ENCODE measurements around the gene TLCD2. TPM values are rescaled to one million over a fixed set of nuclear protein-coding genes. Genes with fewer than 3 reads are reported as not detected.
"Not testable (repeated sequence)": the region's sequence is repeated elsewhere in the genome, so short reads cannot be mapped to it uniquely, and the experiment has no call there.

TLCD2 gene
- total RNA-seq, 1 experiment from 2014 or later = 1.2 TPM

- no peak for DNase-seq (ENCODE audit: low spot score)
- in situ Hi-C loops (cut with HindIII; ENCODE audit: low sequenced_read_pairs) = no loop called here
Observed at GRCh38 chr17:1705004-1705403, 5.2 kb downstream of the TLCD2 start.

GRCh38 chr17:1703063-1703462 lies 7.1 kb downstream of the TLCD2 start:
- in situ Hi-C loops (cut with HindIII; ENCODE audit: low sequenced_read_pairs) = no loop called here
- no peak for DNase-seq (ENCODE audit: low spot score)

GRCh38 chr17:1699891-1700290 lies 10.3 kb downstream of the TLCD2 start:
- DNase-seq (ENCODE audit: low spot score); in situ Hi-C loops (cut with HindIII; ENCODE audit: low sequenced_read_pairs): not testable (repeated sequence)

GRCh38 chr17:1697681-1698080 lies 12.5 kb downstream of the TLCD2 start:
- DNase-seq (ENCODE audit: low spot score) = no peak
- in situ Hi-C loops (cut with HindIII; ENCODE audit: low sequenced_read_pairs) = no loop called here

GRCh38 chr17:1695365-1695764 lies 14.8 kb downstream of the TLCD2 start:
- no peak for DNase-seq (ENCODE audit: low spot score)
- in situ Hi-C loops (cut with HindIII; ENCODE audit: low sequenced_read_pairs) = no loop called here

- DNase-seq (ENCODE audit: low spot score) = no peak
- in situ Hi-C loops (cut with HindIII; ENCODE audit: low sequenced_read_pairs) = no loop called here
Observed at GRCh38 chr17:1693339-1693738, 16.8 kb downstream of the TLCD2 start.

- in situ Hi-C loops (cut with HindIII; ENCODE audit: low sequenced_read_pairs) = no loop called here
- no peak for DNase-seq (ENCODE audit: low spot score)
Observed at GRCh38 chr17:1690544-1691221, 19.5 kb downstream of the TLCD2 start.

- DNase-seq (ENCODE audit: low spot score); in situ Hi-C loops (cut with HindIII; ENCODE audit: low sequenced_read_pairs): not testable (repeated sequence)
Observed at GRCh38 chr17:1688405-1688804, 21.8 kb downstream of the TLCD2 start.

- no peak for DNase-seq (ENCODE audit: low spot score)
- in situ Hi-C loops (cut with HindIII; ENCODE audit: low sequenced_read_pairs) = no loop called here
Observed at GRCh38 chr17:1686086-1686485, 24.1 kb downstream of the TLCD2 start.

- DNase-seq (ENCODE audit: low spot score) = peak; percentile 99
- in situ Hi-C loops (cut with HindIII; ENCODE audit: low sequenced_read_pairs) = no loop called here
Observed at GRCh38 chr17:1684378-1685189, 25.6 kb downstream of the TLCD2 start, which contains the start of gene PRPF8. Gene PRPF8, minus strand, starts transcription at chr17:1684867. Its CDS starts 296 bp downstream, at chr17:1684571.

GRCh38 chr17:1683459-1683858 lies 26.7 kb downstream of the TLCD2 start:
- DNase-seq (ENCODE audit: low spot score) = no peak
- in situ Hi-C loops (cut with HindIII; ENCODE audit: low sequenced_read_pairs) = no loop called here

GRCh38 chr17:1676401-1676800 lies 33.8 kb downstream of the TLCD2 start:
- DNase-seq (ENCODE audit: low spot score) = no peak
- in situ Hi-C loops (cut with HindIII; ENCODE audit: low sequenced_read_pairs) = no loop called here

- in situ Hi-C loops (cut with HindIII; ENCODE audit: low sequenced_read_pairs) = no loop called here
- DNase-seq (ENCODE audit: low spot score) = peak; percentile 70
Observed at GRCh38 chr17:1673041-1673785, 37.0 kb downstream of the TLCD2 start.

- DNase-seq (ENCODE audit: low spot score); in situ Hi-C loops (cut with HindIII; ENCODE audit: low sequenced_read_pairs): not testable (repeated sequence)
Observed at GRCh38 chr17:1663934-1664333, 46.2 kb downstream of the TLCD2 start.

GRCh38 chr17:1661045-1661444 lies 49.1 kb downstream of the TLCD2 start:
- in situ Hi-C loops (cut with HindIII; ENCODE audit: low sequenced_read_pairs) = no loop called here
- DNase-seq (ENCODE audit: low spot score) = no peak

- in situ Hi-C loops (cut with HindIII; ENCODE audit: low sequenced_read_pairs) = no loop called here
- no peak for DNase-seq (ENCODE audit: low spot score)
Observed at GRCh38 chr17:1658100-1658499, 52.1 kb downstream of the TLCD2 start.

- no peak for DNase-seq (ENCODE audit: low spot score)
- in situ Hi-C loops (cut with HindIII; ENCODE audit: low sequenced_read_pairs) = no loop called here
Observed at GRCh38 chr17:1653735-1654134, 56.4 kb downstream of the TLCD2 start.

GRCh38 chr17:1652794-1653193 lies 57.4 kb downstream of the TLCD2 start:
- DNase-seq (ENCODE audit: low spot score); in situ Hi-C loops (cut with HindIII; ENCODE audit: low sequenced_read_pairs): not testable (repeated sequence)

Measured in G401 (cell line).